H1 (cell line): ENCODE data around the gene PAK5. TPM values are rescaled to one million over a fixed set of nuclear protein-coding genes. Genes with fewer than 3 reads are reported as not detected.

Experiments used
- CTCF ChIA-PET: fragments of 300-600 bp; sonication (Branson Sonifier 250); formaldehyde crosslinking; loops from one replicate; lab custom pipeline; 2021; ENCODE audit not compliant: partially characterized antibody; lab: Charles Lee
- POLR2A ChIA-PET: fragments of 300-600 bp; sonication (Branson Sonifier 250); formaldehyde crosslinking; loops from one replicate; lab custom pipeline; 2021; ENCODE audit warnings: inconsistent platforms; ENCODE audit not compliant: partially characterized antibody; lab: Charles Lee
- DNase-seq, 2 experiments: peaks; one replicate each; pipeline versions ENCODE4 v3.0.0 to v3.0.0-alpha.2; 2010 to 2022; ENCODE audit warnings: low spot score in 2 of 2, low read depth in 1 of 2, mixed read lengths in 1 of 2
- FAIRE-seq: peaks from 2 replicates; lab custom pipeline; 2011; peaks lifted over from hg19 to GRCh38; lab: Jason Lieb, UNC
- H2AFZ ChIP-seq: 2 replicates; pipeline ENCODE4 v1.8.1; 2012; ENCODE audit warnings: low read length, inconsistent platforms
- H2AK5ac ChIP-seq: 2 replicates; pipeline ENCODE4 v1.6.1; 2013; ENCODE audit warnings: low read depth, low read length
- H2BK120ac ChIP-seq: replicated peaks from 2 replicates; pipeline ENCODE3; 2013; ENCODE audit warnings: low read depth, low read length, inconsistent platforms
- H2BK12ac ChIP-seq: 2 replicates; pipeline ENCODE4 v1.6.1; 2013; ENCODE audit warnings: low read depth, low read length
- H2BK15ac ChIP-seq: 2 replicates; pipeline ENCODE4 v1.6.1; 2013; ENCODE audit warnings: low read length
- H2BK20ac ChIP-seq: 2 replicates; pipeline ENCODE4 v1.6.1; 2013; ENCODE audit warnings: low read length
- H2BK5ac ChIP-seq: 2 replicates; pipeline ENCODE4 v1.6.1; 2013; ENCODE audit warnings: low read depth, low read length
- H3K14ac ChIP-seq: 2 replicates; pipeline ENCODE4 v1.6.1; 2013; ENCODE audit warnings: inconsistent platforms; ENCODE audit not compliant: insufficient read length
- H3K18ac ChIP-seq: 2 replicates; pipeline ENCODE4 v1.6.1; 2013; ENCODE audit warnings: low read length; ENCODE audit errors: extremely low read depth
- H3K23ac ChIP-seq: 2 replicates; pipeline ENCODE4 v1.6.1; 2013; ENCODE audit warnings: inconsistent platforms; ENCODE audit not compliant: insufficient read length
- H3K23me2 ChIP-seq: 2 replicates; pipeline ENCODE4 v1.6.1; 2013; ENCODE audit warnings: low read depth, low read length
- H3K27ac ChIP-seq: 2 replicates; pipeline ENCODE4 v1.6.1; 2011; ENCODE audit warnings: low read depth, low read length, inconsistent platforms
- H3K27me3 ChIP-seq, 4 experiments: replicated peaks in 1 of 4; 1 replicate in 1 of 4; 2 replicates in 3 of 4; pipeline versions ENCODE4 v1.6.1 to v1.8.1; 2011 to 2013; ENCODE audit warnings: low read length in 3 of 4, mild to moderate bottlenecking in 3 of 4, inconsistent platforms in 2 of 4, mixed read lengths in 2 of 4, moderate library complexity in 1 of 4; ENCODE audit not compliant: control insufficient read depth in 3 of 4, insufficient read depth in 3 of 4; ENCODE audit errors: extremely low read depth in 1 of 4
- H3K36me3 ChIP-seq, 4 experiments: 2 replicates each; pipeline versions ENCODE4 v1.6.1 to v1.8.1; 2011 to 2013; ENCODE audit warnings: mild to moderate bottlenecking in 4 of 4, low read length in 3 of 4, moderate library complexity in 2 of 4, control low read depth in 1 of 4, inconsistent platforms in 1 of 4; ENCODE audit not compliant: insufficient read depth in 4 of 4, control insufficient read depth in 2 of 4
- H3K4ac ChIP-seq: replicated peaks from 2 replicates; pipeline ENCODE3; 2013; ENCODE audit warnings: low read length, low read depth, mixed read lengths, inconsistent platforms; ENCODE audit not compliant: insufficient read length
- H3K4me1 ChIP-seq, 4 experiments: replicated peaks in 1 of 4; 1 replicate in 1 of 4; 2 replicates in 3 of 4; pipeline versions ENCODE4 v1.6.1 to v1.8.1; 2011 to 2013; ENCODE audit warnings: low read length in 3 of 4, inconsistent platforms in 2 of 4, mixed read lengths in 1 of 4; ENCODE audit not compliant: insufficient read depth in 4 of 4, control insufficient read depth in 3 of 4
- H3K4me2 ChIP-seq, 2 experiments: 2 replicates each; pipeline versions ENCODE4 v1.6.1 to v1.8.1; 2011 to 2013; ENCODE audit warnings: low read depth in 2 of 2, low read length in 2 of 2, control low read depth in 1 of 2, inconsistent platforms in 1 of 2, mild to moderate bottlenecking in 1 of 2; ENCODE audit not compliant: insufficient read depth in 1 of 2
- H3K4me3 ChIP-seq, 4 experiments: fragments of 200-600, 300-600 bp in 1 of 4; sonication (generic), shearing (Covaris generic), sonication (Bioruptor Twin) in 1 of 4; 2 replicates each; pipeline versions ENCODE4 v1.5.1 to v1.8.1; 2011 to 2016; ENCODE audit warnings: low read length in 4 of 4, low read depth in 3 of 4, control low read depth in 2 of 4, inconsistent platforms in 2 of 4, mild to moderate bottlenecking in 2 of 4, mixed read lengths in 1 of 4, moderate library complexity in 1 of 4; ENCODE audit not compliant: insufficient read depth in 2 of 4; ENCODE audit errors: extremely low read depth in 1 of 4
- H3K56ac ChIP-seq: replicated peaks from 2 replicates; pipeline ENCODE3; 2013; ENCODE audit warnings: low read depth, mild to moderate bottlenecking, mixed read lengths, low read length, inconsistent platforms; ENCODE audit not compliant: insufficient read length
- H3K79me1 ChIP-seq: 2 replicates; pipeline ENCODE4 v1.6.1; 2013; ENCODE audit warnings: low read depth, low read length, control low read depth
- H3K79me2 ChIP-seq, 2 experiments: 2 replicates each; pipeline versions ENCODE4 v1.6.1 to v1.8.1; 2012 to 2013; ENCODE audit warnings: low read length in 2 of 2, mild to moderate bottlenecking in 2 of 2, inconsistent platforms in 1 of 2; ENCODE audit not compliant: insufficient read depth in 2 of 2, control insufficient read depth in 1 of 2
- H3K9ac ChIP-seq, 4 experiments: replicated peaks in 1 of 4; 1 replicate in 1 of 4; 2 replicates in 3 of 4; pipeline versions ENCODE4 v1.6.1 to v1.8.1; 2011 to 2013; ENCODE audit warnings: low read depth in 3 of 4, low read length in 3 of 4, control low read depth in 2 of 4, mild to moderate bottlenecking in 2 of 4, moderate library complexity in 2 of 4, inconsistent platforms in 1 of 4; ENCODE audit errors: extremely low read depth in 1 of 4
- H3K9me3 ChIP-seq, 2 experiments: 2 replicates each; pipeline versions ENCODE4 v1.6.1 to v1.8.1; 2012 to 2013; ENCODE audit warnings: mild to moderate bottlenecking in 2 of 2, moderate library complexity in 2 of 2, control low read depth in 1 of 2, inconsistent platforms in 1 of 2, low read depth in 1 of 2, low read length in 1 of 2, mixed read lengths in 1 of 2; ENCODE audit not compliant: insufficient read depth in 2 of 2
- H4K20me1 ChIP-seq, 2 experiments: replicated peaks in 1 of 2; 2 replicates each; pipeline versions ENCODE3 to v1.8.1; 2011 to 2013; ENCODE audit warnings: inconsistent platforms in 2 of 2, low read length in 2 of 2, mild to moderate bottlenecking in 1 of 2; ENCODE audit not compliant: insufficient read depth in 2 of 2, control insufficient read depth in 1 of 2
- H4K5ac ChIP-seq: 2 replicates; pipeline ENCODE4 v1.6.1; 2013; ENCODE audit warnings: low read length, low read depth, mixed read lengths, inconsistent platforms; ENCODE audit not compliant: insufficient read length
- H4K8ac ChIP-seq: 2 replicates; pipeline ENCODE4 v1.8.0; 2013; ENCODE audit warnings: mild to moderate bottlenecking, moderate library complexity, low read length, inconsistent platforms; ENCODE audit not compliant: insufficient read depth; ENCODE audit errors: extremely low read depth
- H4K91ac ChIP-seq: replicated peaks from 2 replicates; pipeline ENCODE3; 2013; ENCODE audit warnings: low read length, mixed read lengths, inconsistent platforms; ENCODE audit not compliant: insufficient read length
- CHD2 ChIP-seq: IDR thresholded peaks from 2 replicates; pipeline ENCODE4 v1.6.1; 2012; ENCODE audit warnings: low read length, improper control_type of control experiment
- NRF1 ChIP-seq: IDR thresholded peaks from 2 replicates; pipeline ENCODE4 v1.6.1; 2011; ENCODE audit warnings: mild to moderate bottlenecking, low read depth, low read length, improper control_type of control experiment
- PHF8 ChIP-seq: fragments of 200-600 bp; sonication (generic); conservative IDR thresholded peaks from 2 replicates; pipeline ENCODE4 v1.7.1; 2012; ENCODE audit warnings: low read depth, mild to moderate bottlenecking, inconsistent platforms, low read length, moderate library complexity
- RNF2 ChIP-seq: fragments of 200-900, 300-1000 bp; sonication (generic); IDR thresholded peaks from 2 replicates; pipeline ENCODE4 v1.7.1; 2016; ENCODE audit warnings: borderline replicate concordance, low read depth, mild to moderate bottlenecking, antibody characterized with exemption, low read length; ENCODE audit not compliant: poor library complexity, severe bottlenecking; ENCODE audit errors: missing control alignments
- RXRA ChIP-seq: IDR thresholded peaks from 2 replicates; pipeline ENCODE4 v1.6.1; 2011; ENCODE audit warnings: low read depth, mild to moderate bottlenecking, low read length, moderate library complexity; ENCODE audit not compliant: insufficient read depth
- WGBS, 2 experiments: shearing (Covaris generic) in 1 of 2; methylation state at CpG; one replicate each; pipeline versions ENCODE4 v1.1.6 to v1.1.7; 2013 to 2015; ENCODE audit warnings: low lambda C conversion rate in 2 of 2, mixed read lengths in 2 of 2, inconsistent platforms in 1 of 2, low coverage in 1 of 2, missing lambda C conversion rate in 1 of 2; ENCODE audit not compliant: insufficient replicate concordance in 2 of 2, insufficient coverage in 1 of 2, insufficient read length in 1 of 2; ENCODE audit errors: extremely low coverage in 1 of 2, missing lambda C conversion rate in 1 of 2; 5-methylcytosine and 5-hydroxymethylcytosine counted together
- polyA plus RNA-seq, 7 experiments: library from polyadenylated mRNA; depleted of rRNA in 3 of 7; stranded (reverse) in 5 of 7; unstranded in 2 of 7; fragments of >200 nt in 5 of 7; fragments of 200-250 nt in 2 of 7; gene quantifications; 1 replicate in 5 of 7; 2 replicates in 1 of 7; 4 replicates in 1 of 7; pipeline versions ENCODE4 v1.2.1 to v1.2.3, GENCODE V29; 2011 to 2013; ENCODE audit warnings: missing spikeins in 2 of 7, mixed read lengths in 2 of 7
- total RNA-seq: library from RNA; stranded (reverse); fragmentation: NEBNext Ultra II Directional; extraction: Animal tissue kit (Norgen Biotek cat#: 25700); gene quantifications from 2 replicates; pipeline ENCODE4 v1.2.1, GENCODE V29; 2021

Gene PAK5
- total and polyA plus RNA-seq, 2 of the 8 experiments (the other 6 are each of a cell fraction or from before 2014, with no cell fraction given): 0.54 to 0.80 TPM

- CTCF ChIA-PET: no interaction called here
- no peak for TF ChIP-seq PHF8
- TF ChIP-seq NRF1: no peak
- TF ChIP-seq RNF2: peak; percentile 46
- no peak for TF ChIP-seq CHD2
- TF ChIP-seq RXRA: no peak
- peaks cover 6 to 37% (median 18%) of the 10 kb centered on the region in 4 experiments for H3K4me1 ChIP-seq
Measured at GRCh38 chr20:9510911-9511310, 328.0 kb downstream of the PAK5 start.

More at GRCh38 chr20:9510911-9511310, 328.0 kb downstream of the PAK5 start:
- no peak overlapping the region for H2AFZ ChIP-seq
- no peak overlapping the region for H2BK15ac ChIP-seq
- H3K79me2 ChIP-seq: no peaks in the 10 kb centered on the region
- no peak overlapping the region for H2BK12ac ChIP-seq
- POLR2A ChIA-PET: no interaction called here
- no peaks in the 10 kb centered on the region for H3K9me3 ChIP-seq
- FAIRE-seq: no peak
- no peak overlapping the region for H3K4me3 ChIP-seq
- no peaks in the 10 kb centered on the region for H3K79me1 ChIP-seq
- no peak overlapping the region for H3K23ac ChIP-seq
- H3K9ac ChIP-seq: no peak overlapping the region
- no peak overlapping the region for H3K27ac ChIP-seq
- H4K20me1 ChIP-seq: peaks cover 0 to 5% of the 10 kb centered on the region in 2 experiments
- H2AK5ac ChIP-seq: no peak overlapping the region
- DNase-seq: no peak
- H3K4ac ChIP-seq: no peak overlapping the region
- H2BK120ac ChIP-seq: no peak overlapping the region
- H4K8ac ChIP-seq: no peak overlapping the region
- no peaks in the 10 kb centered on the region for H3K36me3 ChIP-seq
- WGBS, 2 experiments: 78% methylated on average over 5 of the region's 5 CpGs; no CpG with 5 or more reads in 1 of the 2 experiments
- H3K27me3 ChIP-seq: peaks cover 65 to 99% (median 81%) of the 10 kb centered on the region in 4 experiments
- no peak overlapping the region for H2BK5ac ChIP-seq
- H3K14ac ChIP-seq: no peak overlapping the region
- no peak overlapping the region for H4K5ac ChIP-seq
- no peak overlapping the region for H3K56ac ChIP-seq
- H3K18ac ChIP-seq: no peak overlapping the region
- H4K91ac ChIP-seq: no peak overlapping the region
- H3K4me2 ChIP-seq: no peak overlapping the region
- peaks cover 18% of the 10 kb centered on the region; the same call in 1 of the 2 replicates for H3K23me2 ChIP-seq
- H2BK20ac ChIP-seq: no peak overlapping the region
